GM12873 (cell line): ENCODE results near the gene ROBO2.

Experiments used
- CTCF ChIP-seq: IDR thresholded peaks from 2 replicates; pipeline ENCODE4 v1.5.1; 2012; ENCODE audit warnings: low read depth, mild to moderate bottlenecking, moderate library complexity, low read length, control low read depth; ENCODE audit not compliant: insufficient read depth; ENCODE audit errors: missing control alignments

Gene ROBO2

GRCh38 chr3:77169823-77170222, 129.9 kb downstream of the ROBO2 start:
- no peak for TF ChIP-seq CTCF

- no peak for TF ChIP-seq CTCF
Measured at GRCh38 chr3:77171026-77171425, 131.1 kb downstream of the ROBO2 start.

GRCh38 chr3:77179762-77180161, 139.9 kb downstream of the ROBO2 start:
- TF ChIP-seq CTCF: no peak

- no peak for TF ChIP-seq CTCF
Measured at GRCh38 chr3:77182341-77182740, 142.4 kb downstream of the ROBO2 start.

- TF ChIP-seq CTCF: no peak
Measured at GRCh38 chr3:77186319-77186718, 146.4 kb downstream of the ROBO2 start.

GRCh38 chr3:77186728-77187127, 146.8 kb downstream of the ROBO2 start:
- no peak for TF ChIP-seq CTCF

- no peak for TF ChIP-seq CTCF
Measured at GRCh38 chr3:77188210-77188609, 148.3 kb downstream of the ROBO2 start.
